A673 (cell line): ENCODE results near the gene IL17B. TPM values are rescaled to one million over a fixed set of nuclear protein-coding genes. Genes with fewer than 3 reads are reported as not detected.

Experiments
- BruUV-seq: library from RNA; stranded (reverse); fragments of 400-500 nt; replicated peaks from 2 replicates; lab custom pipeline; 2021; lab: Mats Ljungman, UMichigan
- CTCF ChIA-PET: fragments of 300-600 bp; sonication (Branson Sonifier 250); formaldehyde crosslinking; loops from one replicate; lab custom pipeline; 2022; ENCODE audit warnings: antibody characterized with exemption; lab: Charles Lee
- POLR2A ChIA-PET: fragments of 300-600 bp; sonication (Branson Sonifier 250); formaldehyde crosslinking; loops from one replicate; lab custom pipeline; 2022; ENCODE audit warnings: antibody characterized with exemption; ENCODE audit not compliant: low non-redundant PET; lab: Charles Lee
- DNase-seq: peaks from one replicate; pipeline ENCODE4 v3.0.0-alpha.2; 2015; ENCODE audit warnings: low spot score
- H3K27ac ChIP-seq: fragments of 200-600 bp; sonication (generic); 2 replicates; pipeline ENCODE4 v1.5.1; 2016; ENCODE audit warnings: mixed run types, low read depth, mild to moderate bottlenecking, mixed read lengths, antibody characterized with exemption, low read length; ENCODE audit not compliant: poor library complexity, severe bottlenecking
- H3K27me3 ChIP-seq: fragments of 200-600 bp; sonication (generic); replicated peaks from 2 replicates; pipeline ENCODE4 v1.6.1; 2017; ENCODE audit warnings: mixed run types, low read depth, mild to moderate bottlenecking, mixed read lengths, antibody characterized with exemption, low read length; ENCODE audit not compliant: insufficient read depth, poor library complexity
- H3K36me3 ChIP-seq: fragments of 200-600 bp; sonication (generic); 2 replicates; pipeline ENCODE4 v1.6.1; 2016; ENCODE audit warnings: mixed run types, mild to moderate bottlenecking, mixed read lengths, antibody characterized with exemption, low read length; ENCODE audit not compliant: insufficient read depth, poor library complexity, severe bottlenecking
- H3K4me1 ChIP-seq: fragments of 200-600 bp; sonication (generic); 2 replicates; pipeline ENCODE4 v1.6.1; 2017; ENCODE audit warnings: mixed run types, mild to moderate bottlenecking, mixed read lengths, antibody characterized with exemption, low read length; ENCODE audit not compliant: insufficient read depth, poor library complexity, severe bottlenecking
- H3K4me3 ChIP-seq: fragments of 200-600 bp; sonication (generic); 2 replicates; pipeline ENCODE4 v1.5.1; 2016; ENCODE audit warnings: low read depth, mixed run types, mild to moderate bottlenecking, mixed read lengths, low read length; ENCODE audit not compliant: poor library complexity, severe bottlenecking
- H3K9me3 ChIP-seq: fragments of 200-600 bp; sonication (generic); 2 replicates; pipeline ENCODE4 v1.6.1; 2016; ENCODE audit warnings: mixed run types, low read depth, mild to moderate bottlenecking, mixed read lengths, antibody characterized with exemption, low read length; ENCODE audit not compliant: poor library complexity, severe bottlenecking
- EZH2 ChIP-seq: fragments of 200-600 bp; sonication (generic); IDR thresholded peaks from 2 replicates; pipeline ENCODE4 v1.6.1; 2017; ENCODE audit warnings: borderline replicate concordance, low read depth, mild to moderate bottlenecking, mixed read lengths, antibody characterized with exemption, low read length; ENCODE audit not compliant: poor library complexity, severe bottlenecking
- intact Hi-C: fragments of 100-400 bp; cut with micrococcal nuclease; formaldehyde crosslinking; loops from one replicate; pipeline ENCODE4 v1.10.0; 2022; ENCODE audit not compliant: unreplicated experiment
- total RNA-seq: library from RNA; stranded (reverse); gene quantifications from 2 replicates; pipeline ENCODE4 v1.2.3, GENCODE V29; 2021
- TF ChIP-seq, protein P1 (sequence below): fragments of 300-800, 200-600 bp; sonication (generic); conservative IDR thresholded peaks from 2 replicates; pipeline ENCODE4 v1.5.1; 2017; ENCODE audit warnings: low read depth, mild to moderate bottlenecking, antibody characterized with exemption, low read length, moderate library complexity, mixed read lengths

The IL17B gene
- total RNA-seq, 1 experiment from 2014 or later: not detected

DNA sequence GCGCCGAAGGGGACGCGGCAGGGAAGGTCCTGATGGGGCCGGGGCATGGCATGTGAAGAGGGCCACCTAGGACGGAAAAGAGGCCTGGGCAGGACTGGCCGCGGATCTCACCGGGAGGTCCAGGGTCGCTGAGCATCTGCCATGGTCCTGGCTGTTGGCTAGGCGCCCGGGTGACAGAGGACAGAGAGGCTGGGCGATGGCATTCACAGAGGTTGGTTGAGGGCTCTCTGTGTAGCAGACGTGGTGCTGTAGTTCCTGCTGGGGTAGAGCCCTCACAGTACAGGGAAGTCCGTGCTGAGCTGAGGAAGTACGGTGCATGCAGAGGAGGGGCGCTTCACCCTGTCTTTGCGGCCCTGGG lies 20.8 kb downstream of the IL17B start:
- Histone ChIP-seq H3K36me3 (peaks cover 15% of the 10 kb centered on the region), H3K4me3 (peak overlapping the region; percentile 62), H3K27ac (no peak overlapping the region), H3K9me3 (no peaks in the 10 kb centered on the region), H3K4me1 (peaks cover 10% of the 10 kb centered on the region), H3K27me3 (no peaks in the 10 kb centered on the region)
- intact Hi-C loops: no loop called here
- no peak for DNase-seq
- CTCF ChIA-PET: interaction anchor here (2.2 kb wide), 1 partner anchor 9 kb away, joined by 11 read pairs; no protein-coding TSS in a partner anchor
- POLR2A ChIA-PET: interaction anchor here (1.0 kb wide), 1 partner anchor 13 kb away, joined by 4 read pairs; the partner anchor contains the start of gene GRPEL2
- TF ChIP-seq, protein P1, sequence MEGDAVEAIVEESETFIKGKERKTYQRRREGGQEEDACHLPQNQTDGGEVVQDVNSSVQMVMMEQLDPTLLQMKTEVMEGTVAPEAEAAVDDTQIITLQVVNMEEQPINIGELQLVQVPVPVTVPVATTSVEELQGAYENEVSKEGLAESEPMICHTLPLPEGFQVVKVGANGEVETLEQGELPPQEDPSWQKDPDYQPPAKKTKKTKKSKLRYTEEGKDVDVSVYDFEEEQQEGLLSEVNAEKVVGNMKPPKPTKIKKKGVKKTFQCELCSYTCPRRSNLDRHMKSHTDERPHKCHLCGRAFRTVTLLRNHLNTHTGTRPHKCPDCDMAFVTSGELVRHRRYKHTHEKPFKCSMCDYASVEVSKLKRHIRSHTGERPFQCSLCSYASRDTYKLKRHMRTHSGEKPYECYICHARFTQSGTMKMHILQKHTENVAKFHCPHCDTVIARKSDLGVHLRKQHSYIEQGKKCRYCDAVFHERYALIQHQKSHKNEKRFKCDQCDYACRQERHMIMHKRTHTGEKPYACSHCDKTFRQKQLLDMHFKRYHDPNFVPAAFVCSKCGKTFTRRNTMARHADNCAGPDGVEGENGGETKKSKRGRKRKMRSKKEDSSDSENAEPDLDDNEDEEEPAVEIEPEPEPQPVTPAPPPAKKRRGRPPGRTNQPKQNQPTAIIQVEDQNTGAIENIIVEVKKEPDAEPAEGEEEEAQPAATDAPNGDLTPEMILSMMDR: no peak
- no peak for TF ChIP-seq EZH2
- BruUV-seq: no TSS peak

- POLR2A ChIA-PET: interaction anchor here (1.0 kb wide), 1 partner anchor 12 kb away, joined by 4 read pairs; the partner anchor contains the start of gene GRPEL2
- Histone ChIP-seq H3K4me3 (peak within 1 kb of the TSS; percentile 62), H3K36me3 (peaks cover 21% of the 10 kb centered on the region), H3K4me1 (peaks cover 10% of the 10 kb centered on the region), H3K9me3 (no peaks in the 10 kb centered on the region), H3K27ac (no peak within 1 kb of the TSS), H3K27me3 (no peaks in the 10 kb centered on the region)
- CTCF ChIA-PET: interaction anchor here (2.2 kb wide), 1 partner anchor 10 kb away, joined by 11 read pairs; no protein-coding TSS in a partner anchor
- peak; percentile 96 for DNase-seq
- no TSS peak for BruUV-seq
- no peak for TF ChIP-seq EZH2
- TF ChIP-seq, protein P1: no peak
- intact Hi-C loops: no loop called here
Measured at GRCh38 chr5:149357370-149358293, 21.5 kb downstream of the IL17B start, which contains the start of gene PCYOX1L. Gene PCYOX1L (plus strand): TSS chr5:149358046. CDS start chr5:149358069, 23 bp downstream.

GRCh38 chr5:149356391-149356790 lies 22.7 kb downstream of the IL17B start:
- no TSS peak for BruUV-seq
- ChIA-PET POLR2A (interaction anchor here (0.6 kb wide), 1 partner anchor 564 kb away, joined by 9 read pairs; no protein-coding TSS in a partner anchor), CTCF (interaction anchor here (0.6 kb wide), 1 partner anchor 196 kb away, joined by 5 read pairs; no protein-coding TSS in a partner anchor)
- no peaks in the 10 kb centered on the region for H3K27me3 ChIP-seq
- H3K4me3 ChIP-seq: no peak overlapping the region
- intact Hi-C loops: no loop called here
- DNase-seq: no peak
- H3K4me1 ChIP-seq: peaks cover 10% of the 10 kb centered on the region
- no peaks in the 10 kb centered on the region for H3K9me3 ChIP-seq
- H3K27ac ChIP-seq: no peak overlapping the region
- TF ChIP-seq, protein P1: no peak
- no peak for TF ChIP-seq EZH2
- H3K36me3 ChIP-seq: peaks cover 33% of the 10 kb centered on the region
